GM19035 (cell line): ENCODE measurements around the gene KIF20A.
A peak's percentile ranks its signal among the peaks of the same experiment; 100 is the strongest.
"Not testable (repeated sequence)": the region's sequence is repeated elsewhere in the genome, so short reads cannot be mapped to it uniquely, and the experiment has no call there.

ENCODE experiments used
- ATAC-seq: cut with Tn5 transposase; IDR thresholded peaks from one replicate; pipeline ENCODE4 v1.9.1; 2021; ENCODE audit not compliant: unreplicated experiment

KIF20A gene

DNA sequence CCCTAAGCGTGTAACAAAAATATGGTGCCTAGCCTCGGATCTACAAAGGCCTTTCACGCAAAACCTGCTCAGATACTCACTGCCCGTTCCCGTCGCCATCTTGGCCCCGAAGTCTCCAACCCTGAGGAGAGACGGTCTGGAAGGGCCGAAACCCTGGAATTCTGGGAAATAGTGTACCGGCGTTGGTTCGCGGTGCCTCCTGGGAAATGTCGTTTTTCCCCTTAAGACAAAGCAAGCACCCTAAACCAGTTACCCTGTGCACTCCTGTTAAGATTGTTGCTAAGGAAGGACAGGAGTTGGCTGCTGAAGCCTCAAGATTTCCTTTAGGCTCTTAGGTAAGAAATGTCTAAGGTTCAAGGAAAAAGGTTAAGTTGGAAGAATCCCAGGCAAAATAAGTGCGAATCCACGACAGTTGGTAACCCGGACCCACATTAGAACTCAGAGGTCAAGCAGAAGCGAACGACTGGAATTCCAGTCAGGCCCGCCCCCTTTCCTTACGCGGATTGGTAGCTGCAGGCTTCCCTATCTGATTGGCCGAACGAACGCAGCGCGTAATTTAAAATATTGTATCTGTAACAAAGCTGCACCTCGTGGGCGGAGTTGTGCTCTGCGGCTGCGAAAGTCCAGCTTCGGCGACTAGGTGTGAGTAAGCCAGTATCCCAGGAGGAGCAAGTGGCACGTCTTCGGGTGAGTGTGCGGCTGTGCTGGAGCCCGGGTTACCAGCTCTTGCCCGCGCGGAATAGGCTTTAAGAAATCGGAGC lies at the start of gene KIF20A, which contains the start of gene BRD8:
Gene KIF20A, plus strand, starts transcription at position 597 of the 761 bp plus-strand sequence. CDS start 569 bp downstream, outside the sequence.
Gene BRD8, minus strand, starts transcription at position 115 of the 761 bp plus-strand sequence. Its CDS starts 16 bp downstream, at position 99.
- ATAC-seq: peak; percentile 86

DNA sequence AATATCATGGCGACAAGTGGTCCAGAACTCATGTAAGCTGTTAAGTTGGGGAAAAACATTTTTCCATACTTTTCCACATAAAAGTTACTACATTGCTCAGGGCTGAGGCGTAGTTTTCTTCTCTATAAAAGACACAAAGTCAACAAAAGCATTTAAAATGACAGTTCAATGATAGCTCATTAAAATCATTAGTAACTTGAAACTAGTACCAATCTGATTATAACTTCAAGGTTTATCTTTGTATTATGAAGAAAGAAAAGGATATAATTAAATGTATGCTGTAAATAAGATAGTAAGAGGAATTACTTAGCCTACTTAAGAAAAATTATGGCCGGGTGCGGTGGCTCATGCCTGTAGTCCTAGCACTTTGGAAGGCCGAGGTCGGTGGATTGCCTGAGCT lies 49.6 kb upstream of the KIF20A start:
- ATAC-seq: no peak

DNA sequence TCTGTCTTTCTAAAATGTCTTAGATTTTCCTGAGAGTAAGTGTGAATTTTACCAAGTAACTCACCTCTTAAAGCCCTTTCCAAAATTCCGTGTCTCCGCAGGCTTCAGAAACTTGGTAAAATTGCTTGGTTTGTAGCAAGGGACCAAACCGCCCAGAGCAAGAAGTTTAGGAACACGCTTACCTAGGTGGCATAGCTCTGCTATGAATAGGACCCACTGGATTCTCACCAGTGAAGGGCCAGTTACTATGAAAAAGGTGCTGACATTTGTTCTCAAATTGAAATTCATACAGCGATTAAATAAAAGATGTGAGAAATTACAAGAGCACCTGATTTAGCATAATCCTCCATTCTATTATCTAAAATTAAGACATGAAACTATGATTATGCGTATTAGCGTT lies 46.4 kb upstream of the KIF20A start:
- no peak for ATAC-seq

DNA sequence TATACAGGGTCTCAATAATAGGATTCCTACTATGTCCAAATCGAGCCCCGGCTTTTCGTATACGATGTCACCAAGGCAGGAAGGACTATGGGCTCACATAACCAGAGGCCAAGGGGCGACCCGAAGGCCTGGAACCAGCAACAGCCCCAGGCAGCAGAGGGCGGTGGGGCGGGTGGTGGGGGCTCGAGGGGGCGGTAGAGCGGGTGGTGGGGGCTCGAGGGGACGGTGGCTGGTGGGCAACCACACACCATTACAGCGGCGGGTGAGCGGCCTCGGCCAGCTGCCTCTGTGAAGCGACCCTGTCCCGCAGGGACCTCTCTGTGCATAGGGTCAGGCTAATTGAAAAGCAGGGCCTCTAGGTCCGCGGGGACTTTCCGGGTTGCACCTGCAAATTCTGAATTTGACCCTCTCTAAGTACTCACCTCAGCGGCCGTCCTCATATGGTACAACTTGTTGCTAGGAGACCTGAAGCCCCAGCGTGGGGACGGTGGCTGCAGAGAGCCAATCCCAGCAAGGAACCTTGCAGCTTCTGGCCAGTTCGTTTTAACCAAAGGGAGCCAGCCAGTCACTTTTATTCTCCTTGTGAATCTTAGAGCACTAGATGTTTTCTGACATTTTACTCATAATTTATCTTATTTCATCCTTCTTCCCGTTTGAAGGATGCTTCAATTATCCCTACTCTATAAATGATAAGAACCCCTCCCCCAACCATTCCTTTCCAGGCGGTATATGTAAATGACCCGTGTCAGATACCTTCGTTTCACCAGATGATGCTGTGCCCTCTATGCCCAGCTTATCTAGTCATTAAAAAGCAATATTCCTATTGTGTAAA lies 39.7 kb upstream of the KIF20A start, which contains the start of gene NME5:
Gene NME5, minus strand, starts transcription at position 480 of the 832 bp plus-strand sequence. CDS start 648 bp downstream, outside the sequence.
- peak; percentile 58 for ATAC-seq

- ATAC-seq: no peak
Measured at GRCh38 chr5:138139781-138140090, 39.2 kb upstream of the KIF20A start.

GRCh38 chr5:138140268-138140667 lies 38.6 kb upstream of the KIF20A start:
- no peak for ATAC-seq

DNA sequence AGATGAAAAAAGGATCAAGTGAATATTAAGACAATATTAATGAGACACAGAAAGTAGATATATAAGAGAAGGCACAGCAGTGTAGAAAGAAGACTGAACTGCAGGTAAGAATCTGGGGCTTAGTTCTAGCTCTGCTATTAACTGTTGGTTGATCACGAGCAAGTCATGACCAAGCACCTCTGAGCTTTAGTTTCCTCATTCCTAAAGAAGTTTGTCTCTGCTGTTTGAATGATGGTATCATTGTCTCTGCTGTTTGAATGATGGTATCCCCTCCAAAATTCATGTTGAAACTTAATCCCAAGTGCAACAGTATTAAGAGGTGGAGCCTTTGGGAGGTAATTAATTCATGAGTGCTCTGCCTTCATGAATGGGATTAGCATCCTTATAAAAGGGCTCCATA lies 37.2 kb upstream of the KIF20A start:
- ATAC-seq: no peak

DNA sequence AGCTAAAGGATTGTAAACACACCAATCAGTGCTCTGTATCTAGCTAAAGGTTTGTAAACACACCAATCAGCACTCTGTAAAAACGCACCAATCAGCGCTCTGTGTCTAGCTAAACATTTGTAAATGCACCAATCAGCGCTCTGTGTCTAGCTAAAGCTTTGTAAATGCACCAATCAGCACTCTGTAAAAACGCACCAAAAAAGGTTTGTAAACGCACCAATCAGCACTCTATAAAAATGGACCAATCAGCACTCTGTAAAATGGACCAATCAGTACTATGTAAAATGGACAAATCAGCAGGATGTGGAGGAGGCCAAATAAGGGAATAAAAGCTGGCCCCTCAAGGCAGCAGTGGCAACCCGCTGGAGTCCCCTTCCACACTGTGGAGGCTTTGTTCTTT lies 35.3 kb upstream of the KIF20A start:
- ATAC-seq: not testable (repeated sequence)

DNA sequence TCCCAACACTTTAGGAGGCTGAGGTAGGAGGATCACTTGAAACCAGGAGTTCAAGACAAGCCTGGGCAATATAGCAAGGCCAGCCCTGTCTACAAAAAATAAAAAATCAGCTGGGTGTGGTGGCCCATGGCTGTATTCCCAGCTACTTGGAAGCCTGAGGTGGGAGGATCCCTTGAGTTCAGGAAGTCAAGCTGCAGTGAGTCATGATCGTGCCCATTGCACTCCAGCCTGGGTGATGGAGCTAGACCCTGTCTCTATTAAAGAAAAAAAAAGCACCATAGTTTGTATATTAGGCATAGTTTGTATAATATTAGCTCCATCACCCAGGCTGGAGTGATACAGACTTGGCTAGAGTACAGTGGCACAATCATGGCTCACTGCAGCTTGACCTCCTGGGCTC lies 30.1 kb upstream of the KIF20A start:
- no peak for ATAC-seq

- ATAC-seq: no peak
Measured at GRCh38 chr5:138149530-138149929, 29.4 kb upstream of the KIF20A start.

DNA sequence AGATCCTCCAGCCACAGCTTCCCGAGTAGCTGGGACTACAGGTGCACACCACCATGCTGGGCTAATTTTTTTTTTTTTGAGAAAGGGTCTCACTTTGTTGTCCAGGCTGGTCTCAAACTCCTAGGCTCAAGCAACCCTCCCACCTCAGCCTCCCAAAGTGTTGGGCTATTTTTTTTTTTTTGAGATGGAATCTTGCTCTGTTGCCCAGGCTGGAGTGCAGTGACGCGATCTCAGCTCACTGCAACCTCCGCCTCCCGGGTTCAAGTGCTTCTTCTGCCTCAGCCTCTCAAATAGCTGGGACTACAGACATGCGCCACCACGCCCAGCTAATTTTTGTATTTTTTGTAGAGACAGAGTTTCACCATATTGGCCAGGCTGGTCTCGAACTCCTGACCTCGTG lies 22.9 kb upstream of the KIF20A start:
- ATAC-seq: not testable (repeated sequence)

DNA sequence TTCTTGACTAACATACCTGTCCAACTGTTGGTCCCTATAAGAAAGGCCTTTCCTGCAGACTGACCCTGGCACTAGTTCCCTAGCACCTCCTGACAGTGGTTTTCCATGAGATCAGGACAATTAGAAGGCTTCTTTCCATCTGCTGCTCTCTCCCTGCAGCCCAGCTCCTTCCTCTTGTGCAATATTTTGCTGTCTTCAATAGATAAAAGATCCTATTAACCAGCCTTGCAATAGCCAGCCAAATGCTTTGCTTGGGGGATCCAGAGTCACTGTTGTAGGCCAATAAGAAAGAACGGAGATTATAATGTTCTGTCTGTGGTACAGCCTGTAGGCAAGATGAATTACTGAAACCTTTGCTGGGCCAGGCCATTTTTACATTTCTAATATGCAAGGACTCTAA lies 21.3 kb upstream of the KIF20A start:
- no peak for ATAC-seq

DNA sequence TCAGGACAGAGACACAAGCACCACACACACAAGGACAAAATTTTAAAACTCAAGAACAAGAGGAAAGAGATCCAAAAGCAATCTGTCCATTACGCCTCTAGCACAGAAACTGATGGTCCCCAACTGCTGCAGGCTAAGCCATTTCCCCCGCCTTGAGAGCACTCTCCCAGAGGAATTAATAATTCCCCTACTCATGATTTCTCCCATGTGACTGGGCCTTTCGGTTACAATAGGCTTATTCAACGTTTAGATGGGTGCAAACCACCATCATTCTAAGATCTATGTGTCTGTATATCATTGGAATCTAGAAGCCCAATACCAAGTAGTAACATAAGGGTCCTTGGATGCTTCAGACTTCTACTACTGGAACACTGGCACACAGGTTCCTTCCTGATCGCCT lies 19.2 kb upstream of the KIF20A start:
- ATAC-seq: no peak

- ATAC-seq: no peak
Measured at GRCh38 chr5:138160706-138161105, 18.2 kb upstream of the KIF20A start.

DNA sequence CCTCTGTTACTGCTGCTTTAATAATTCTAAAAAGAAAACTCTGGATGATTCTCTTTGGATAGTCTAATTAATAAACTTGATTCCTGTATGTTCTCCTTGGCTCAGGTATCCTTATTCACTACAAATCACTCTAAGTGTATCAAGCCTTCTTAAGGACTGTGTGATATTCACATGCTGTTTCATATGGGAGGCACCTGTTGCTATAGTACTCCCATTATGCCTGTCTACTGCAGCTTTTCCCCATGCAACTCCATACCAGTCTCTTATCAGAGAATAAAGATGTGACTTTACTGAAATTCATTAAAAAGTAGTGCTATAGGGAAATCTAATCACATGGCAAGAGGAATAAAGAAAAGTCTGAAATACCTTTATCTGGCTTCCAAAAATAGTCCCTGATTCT lies 15.2 kb upstream of the KIF20A start:
- ATAC-seq: no peak

DNA sequence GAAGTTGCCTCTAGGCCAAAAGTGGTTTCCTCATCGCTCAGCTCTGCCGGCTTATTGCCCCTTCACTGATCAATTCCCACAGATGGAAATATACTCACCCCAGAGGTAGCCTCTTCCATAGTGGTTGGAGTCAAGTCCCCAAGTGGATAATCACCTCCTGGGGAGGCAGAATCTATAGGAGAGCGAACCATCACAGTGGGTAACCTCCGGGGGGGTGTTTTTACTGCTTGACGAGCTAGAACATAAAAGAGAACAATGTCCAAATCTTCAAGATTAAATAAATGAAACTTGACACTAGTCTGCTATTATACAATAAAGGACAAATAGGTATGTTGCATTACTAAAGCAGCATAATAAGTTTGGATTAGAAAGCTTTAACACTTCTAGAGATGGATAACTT lies 9.8 kb upstream of the KIF20A start:
- ATAC-seq: no peak

GRCh38 chr5:138170299-138170698 lies 8.6 kb upstream of the KIF20A start:
- no peak for ATAC-seq

DNA sequence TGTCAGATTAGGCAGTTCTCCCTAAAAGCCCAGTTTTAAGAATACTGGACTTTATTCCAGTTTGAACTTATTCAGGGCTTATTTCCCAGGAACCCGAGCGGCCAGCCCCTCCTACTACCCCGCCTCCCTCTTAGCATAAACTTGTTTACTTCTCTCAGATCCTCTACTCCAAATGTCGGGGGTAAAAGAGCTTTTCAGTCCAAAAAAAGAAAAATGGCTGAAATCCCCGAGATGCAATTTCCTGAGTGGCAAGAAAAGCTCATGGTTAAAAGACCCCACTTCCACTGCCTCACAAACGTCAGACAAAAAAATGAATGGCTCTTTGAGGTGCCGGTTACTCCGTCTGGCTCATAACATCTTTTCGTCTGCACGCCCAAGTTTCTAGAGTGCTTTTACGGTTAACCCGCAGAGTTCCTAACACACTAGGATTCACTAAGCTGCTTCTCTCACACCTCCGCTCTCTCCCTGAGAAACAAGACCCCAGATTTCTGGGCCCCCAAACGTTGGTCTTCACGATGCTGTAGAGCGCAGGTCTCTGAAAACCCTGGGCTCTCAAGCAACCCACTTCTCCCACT lies 884 bp upstream of the KIF20A start:
- peak; percentile 22 for ATAC-seq

GRCh38 chr5:138179277-138179857 lies 455 bp downstream of the KIF20A start:
- peak; percentile 18 for ATAC-seq

DNA sequence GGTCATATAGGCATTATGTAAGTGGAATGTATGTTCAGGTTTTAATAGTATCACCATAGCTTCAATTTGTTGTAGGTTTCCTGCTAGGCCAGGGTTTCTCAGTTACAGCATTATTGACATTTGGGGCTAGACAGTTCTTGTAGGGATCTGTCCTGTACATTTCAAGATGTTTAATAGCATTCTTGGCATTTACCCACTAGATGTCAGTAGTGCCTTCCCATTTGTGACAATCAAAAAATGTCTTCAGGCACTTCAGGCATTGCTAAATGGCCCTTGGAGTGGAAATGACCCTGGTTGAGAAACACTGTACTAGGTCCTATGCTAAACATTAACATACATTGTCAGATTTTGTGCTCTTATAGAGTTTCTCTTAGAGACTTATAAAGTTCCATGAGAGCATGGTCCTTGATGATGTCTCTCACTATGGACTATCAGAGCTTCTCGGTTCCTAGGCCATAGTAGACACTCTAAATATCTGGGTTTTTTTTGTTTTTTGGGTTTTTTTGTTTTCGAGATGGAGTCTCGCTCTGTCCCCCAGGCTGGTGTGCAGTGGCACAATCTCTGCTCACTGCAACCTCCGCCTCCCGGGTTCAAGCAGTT lies 1.4 kb downstream of the KIF20A start:
- no peak for ATAC-seq

GRCh38 chr5:138180841-138181240 lies 1.9 kb downstream of the KIF20A start:
- ATAC-seq: no peak
